ENCODE data around the gene ZNF276.
"Not testable (repeated sequence)": the region's sequence is repeated elsewhere in the genome, so short reads cannot be mapped to it uniquely, and the experiment has no call there.

Gene ZNF276
- long read RNA-seq, full-length matches to known transcripts = 13 of 21 reads
- long read RNA-seq, partial matches to known transcripts = 3 of 21 reads
- long read RNA-seq, other reads (novel, unspliced or antisense) = 5 of 21 reads

DNA sequence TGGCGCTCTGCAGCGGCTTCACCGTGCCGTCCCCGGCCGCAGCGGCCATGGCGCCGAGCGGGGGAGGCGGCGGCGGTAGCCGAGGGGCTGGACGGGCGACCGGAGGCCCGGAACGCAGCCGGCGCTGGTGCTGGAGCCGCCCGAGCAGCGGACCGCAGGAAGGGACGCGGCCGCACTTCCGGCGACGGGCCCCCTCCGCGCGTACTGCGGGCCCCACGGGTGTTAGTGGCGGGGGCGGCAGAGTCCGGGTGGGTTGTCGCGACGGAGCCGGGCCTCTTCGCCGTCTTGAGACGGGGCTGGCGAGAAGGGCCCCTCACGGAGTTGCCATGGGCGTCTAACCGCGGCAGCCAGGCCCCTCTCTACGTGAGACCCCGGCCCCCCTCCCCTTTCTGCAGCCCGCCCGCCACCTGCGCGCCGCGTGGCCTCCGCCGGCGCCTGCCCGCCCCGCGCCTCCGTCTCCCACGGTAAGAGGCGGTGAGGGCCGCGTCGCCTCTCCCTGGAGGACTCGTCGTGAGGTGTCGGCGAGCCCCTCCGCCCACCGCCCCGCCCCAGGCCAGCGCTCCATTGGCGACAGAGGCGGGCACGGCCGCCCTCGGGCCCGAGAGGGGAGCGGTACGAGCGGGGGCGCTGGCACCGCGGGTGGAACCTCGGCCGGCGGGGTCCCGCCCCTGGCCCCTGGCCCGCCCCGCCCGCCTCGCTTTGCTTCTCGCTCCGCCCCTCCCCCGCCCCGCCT, at the start of gene ZNF276, which contains the start of gene VPS9D1:
Gene ZNF276, plus strand, starts transcription at position 725 of the 733 bp plus-strand sequence. CDS start 104 bp downstream, outside the sequence.
Gene VPS9D1, minus strand, starts transcription at position 86 of the 733 bp plus-strand sequence. Its CDS starts 37 bp downstream, at position 49.
- H3K27me3 ChIP-seq (ENCODE audit: insufficient read depth, poor library complexity, severe bottlenecking) = no peaks in the 10 kb centered on the region

GRCh38 chr16:89671565-89671964, 49.8 kb upstream of the ZNF276 start:
- DNase-seq (ENCODE audit: low read depth in 1 of 2, low spot score in 1 of 2); H3K4me3 ChIP-seq (replicated peaks; ENCODE audit: insufficient read depth, low read length); H3K27ac ChIP-seq (replicated peaks); H3K27me3 ChIP-seq (ENCODE audit: insufficient read depth, poor library complexity, severe bottlenecking): not testable (repeated sequence)

More for the DNA sequence above, at the start of gene ZNF276, which contains the start of gene VPS9D1:
- Histone ChIP-seq H3K27ac (replicated peaks) (peak within 1 kb of the TSS; percentile 87), H3K4me3 (replicated peaks; ENCODE audit: insufficient read depth, low read length) (peak within 1 kb of the TSS; percentile 59)
- TF ChIP-seq SPI1 (IDR thresholded peaks at IDR 0.05; ENCODE audit: borderline replicate concordance, low read depth) (no peak), GABPA (IDR thresholded peaks at IDR 0.05; ENCODE audit: low read depth) (peak; percentile 94), CTCF (IDR thresholded peaks at IDR 0.05; ENCODE audit: insufficient read depth, low read length) (no peak), POLR2AphosphoS5 (IDR thresholded peaks at IDR 0.05; ENCODE audit: low read depth) (peak; percentile 35)
- TF ChIP-seq, protein P1, sequence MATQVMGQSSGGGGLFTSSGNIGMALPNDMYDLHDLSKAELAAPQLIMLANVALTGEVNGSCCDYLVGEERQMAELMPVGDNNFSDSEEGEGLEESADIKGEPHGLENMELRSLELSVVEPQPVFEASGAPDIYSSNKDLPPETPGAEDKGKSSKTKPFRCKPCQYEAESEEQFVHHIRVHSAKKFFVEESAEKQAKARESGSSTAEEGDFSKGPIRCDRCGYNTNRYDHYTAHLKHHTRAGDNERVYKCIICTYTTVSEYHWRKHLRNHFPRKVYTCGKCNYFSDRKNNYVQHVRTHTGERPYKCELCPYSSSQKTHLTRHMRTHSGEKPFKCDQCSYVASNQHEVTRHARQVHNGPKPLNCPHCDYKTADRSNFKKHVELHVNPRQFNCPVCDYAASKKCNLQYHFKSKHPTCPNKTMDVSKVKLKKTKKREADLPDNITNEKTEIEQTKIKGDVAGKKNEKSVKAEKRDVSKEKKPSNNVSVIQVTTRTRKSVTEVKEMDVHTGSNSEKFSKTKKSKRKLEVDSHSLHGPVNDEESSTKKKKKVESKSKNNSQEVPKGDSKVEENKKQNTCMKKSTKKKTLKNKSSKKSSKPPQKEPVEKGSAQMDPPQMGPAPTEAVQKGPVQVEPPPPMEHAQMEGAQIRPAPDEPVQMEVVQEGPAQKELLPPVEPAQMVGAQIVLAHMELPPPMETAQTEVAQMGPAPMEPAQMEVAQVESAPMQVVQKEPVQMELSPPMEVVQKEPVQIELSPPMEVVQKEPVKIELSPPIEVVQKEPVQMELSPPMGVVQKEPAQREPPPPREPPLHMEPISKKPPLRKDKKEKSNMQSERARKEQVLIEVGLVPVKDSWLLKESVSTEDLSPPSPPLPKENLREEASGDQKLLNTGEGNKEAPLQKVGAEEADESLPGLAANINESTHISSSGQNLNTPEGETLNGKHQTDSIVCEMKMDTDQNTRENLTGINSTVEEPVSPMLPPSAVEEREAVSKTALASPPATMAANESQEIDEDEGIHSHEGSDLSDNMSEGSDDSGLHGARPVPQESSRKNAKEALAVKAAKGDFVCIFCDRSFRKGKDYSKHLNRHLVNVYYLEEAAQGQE (IDR thresholded peaks at IDR 0.05; ENCODE audit: insufficient replicate concordance, low read depth) = peak; percentile 2
- DNase-seq (ENCODE audit: low read depth in 1 of 2, low spot score in 1 of 2) = peak in 1 of 2 experiments; percentile 55

- Histone ChIP-seq H3K27me3 (ENCODE audit: insufficient read depth, poor library complexity, severe bottlenecking) (no peaks in the 10 kb centered on the region), H3K4me3 (replicated peaks; ENCODE audit: insufficient read depth, low read length) (no peak overlapping the region), H3K27ac (replicated peaks) (no peak overlapping the region)
- DNase-seq (ENCODE audit: low read depth in 1 of 2, low spot score in 1 of 2) = no peak
- TF ChIP-seq CTCF (IDR thresholded peaks at IDR 0.05; ENCODE audit: insufficient read depth, low read length) = no peak
- no peak for TF ChIP-seq SPI1 (IDR thresholded peaks at IDR 0.05; ENCODE audit: borderline replicate concordance, low read depth)
- TF ChIP-seq POLR2AphosphoS5 (IDR thresholded peaks at IDR 0.05; ENCODE audit: low read depth) = no peak
- no peak for TF ChIP-seq GABPA (IDR thresholded peaks at IDR 0.05; ENCODE audit: low read depth)
- TF ChIP-seq, protein P1 (IDR thresholded peaks at IDR 0.05; ENCODE audit: insufficient replicate concordance, low read depth) = no peak
Measured at GRCh38 chr16:89672177-89672941, 49.0 kb upstream of the ZNF276 start.

GRCh38 chr16:89678258-89678657, 43.1 kb upstream of the ZNF276 start:
- no peak overlapping the region for H3K27ac ChIP-seq (replicated peaks)
- H3K27me3 ChIP-seq (ENCODE audit: insufficient read depth, poor library complexity, severe bottlenecking) = no peaks in the 10 kb centered on the region
- no peak for TF ChIP-seq POLR2AphosphoS5 (IDR thresholded peaks at IDR 0.05; ENCODE audit: low read depth)
- no peak for TF ChIP-seq GABPA (IDR thresholded peaks at IDR 0.05; ENCODE audit: low read depth)
- TF ChIP-seq, protein P1 (IDR thresholded peaks at IDR 0.05; ENCODE audit: insufficient replicate concordance, low read depth) = no peak
- TF ChIP-seq SPI1 (IDR thresholded peaks at IDR 0.05; ENCODE audit: borderline replicate concordance, low read depth) = no peak
- no peak for TF ChIP-seq CTCF (IDR thresholded peaks at IDR 0.05; ENCODE audit: insufficient read depth, low read length)
- no peak for DNase-seq (ENCODE audit: low read depth in 1 of 2, low spot score in 1 of 2)
- no peak overlapping the region for H3K4me3 ChIP-seq (replicated peaks; ENCODE audit: insufficient read depth, low read length)
